ENCODE results near the gene ISCU.

DNA sequence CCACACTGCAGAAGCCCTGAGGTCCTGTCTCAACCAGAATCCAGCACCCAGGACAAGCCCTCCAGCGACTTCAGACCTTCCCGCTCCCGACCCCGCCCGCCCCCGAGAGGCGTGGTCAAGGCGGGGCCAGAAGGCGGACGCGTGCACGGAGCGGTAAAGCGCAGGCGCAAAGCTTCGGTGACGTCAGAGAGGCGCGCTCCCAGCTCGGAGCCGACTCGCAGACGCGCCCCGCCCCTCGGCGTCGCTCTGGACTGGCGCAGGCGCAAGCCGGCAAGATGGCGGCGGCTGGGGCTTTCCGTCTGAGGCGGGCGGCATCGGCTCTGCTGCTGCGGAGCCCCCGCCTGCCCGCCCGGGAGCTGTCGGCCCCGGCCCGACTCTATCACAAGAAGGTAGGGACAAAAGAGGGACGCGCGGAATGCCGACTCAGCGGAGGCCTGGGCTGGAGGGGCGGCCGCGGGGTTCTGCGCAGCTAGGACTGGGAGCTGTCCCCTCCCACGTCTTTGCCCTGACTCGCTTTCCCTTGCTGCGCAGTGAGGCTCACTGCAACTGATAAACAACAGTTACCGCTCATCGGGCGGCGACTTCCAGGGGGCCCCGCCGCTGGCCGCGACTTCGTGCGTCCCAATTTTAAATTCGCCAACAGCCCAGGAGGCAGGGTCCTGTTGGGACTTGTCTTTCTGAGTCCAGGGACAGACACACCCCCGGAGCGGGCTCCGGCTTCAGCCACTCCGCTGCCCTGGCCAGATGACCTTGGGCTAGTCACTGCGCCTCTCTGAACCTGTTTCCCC, at the start of gene ISCU:
- TF ChIP-seq, protein P1, sequence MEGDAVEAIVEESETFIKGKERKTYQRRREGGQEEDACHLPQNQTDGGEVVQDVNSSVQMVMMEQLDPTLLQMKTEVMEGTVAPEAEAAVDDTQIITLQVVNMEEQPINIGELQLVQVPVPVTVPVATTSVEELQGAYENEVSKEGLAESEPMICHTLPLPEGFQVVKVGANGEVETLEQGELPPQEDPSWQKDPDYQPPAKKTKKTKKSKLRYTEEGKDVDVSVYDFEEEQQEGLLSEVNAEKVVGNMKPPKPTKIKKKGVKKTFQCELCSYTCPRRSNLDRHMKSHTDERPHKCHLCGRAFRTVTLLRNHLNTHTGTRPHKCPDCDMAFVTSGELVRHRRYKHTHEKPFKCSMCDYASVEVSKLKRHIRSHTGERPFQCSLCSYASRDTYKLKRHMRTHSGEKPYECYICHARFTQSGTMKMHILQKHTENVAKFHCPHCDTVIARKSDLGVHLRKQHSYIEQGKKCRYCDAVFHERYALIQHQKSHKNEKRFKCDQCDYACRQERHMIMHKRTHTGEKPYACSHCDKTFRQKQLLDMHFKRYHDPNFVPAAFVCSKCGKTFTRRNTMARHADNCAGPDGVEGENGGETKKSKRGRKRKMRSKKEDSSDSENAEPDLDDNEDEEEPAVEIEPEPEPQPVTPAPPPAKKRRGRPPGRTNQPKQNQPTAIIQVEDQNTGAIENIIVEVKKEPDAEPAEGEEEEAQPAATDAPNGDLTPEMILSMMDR (IDR thresholded peaks at IDR 0.05; ENCODE audit: insufficient read depth, low read length, poor library complexity, severe bottlenecking): no peak
- no peak for TF ChIP-seq EZH2phosphoT487 (conservative IDR thresholded peaks at IDR 0.05; ENCODE audit: low read length)
